Effector memory CD8-positive, alpha-beta T cell (primary cell): ENCODE data around the gene HOXB8.
A peak's percentile ranks its signal among the peaks of the same experiment; 100 is the strongest.

Experiments used
- ATAC-seq: fragments of 150-1000 bp; cut with Tn5 transposase; replicated peaks from 2 replicates; pipeline ENCODE4 v1.10.0; 2021; ENCODE audit warnings: mild to moderate bottlenecking, moderate library complexity
- DNase-seq, 3 experiments: peaks; one replicate each; pipeline ENCODE4 v3.0.0; 2021
- H3K27ac Mint-ChIP-seq, 2 donors: one replicate each; pipeline ENCODE4 v1.8.0; 2022; ENCODE audit warnings: mild to moderate bottlenecking in 2 of 2, mixed read lengths in 2 of 2, moderate library complexity in 2 of 2
- H3K27me3 Mint-ChIP-seq, 2 donors: one replicate each; pipeline ENCODE4 v1.8.0; 2022; ENCODE audit warnings: mixed read lengths in 2 of 2
- H3K36me3 Mint-ChIP-seq: one replicate; pipeline ENCODE4 v1.8.0; 2022; ENCODE audit warnings: mild to moderate bottlenecking, moderate library complexity, mixed read lengths; ENCODE audit not compliant: insufficient read depth
- H3K4me1 Mint-ChIP-seq, 2 donors: one replicate each; pipeline ENCODE4 v1.8.0; 2022; ENCODE audit warnings: low read depth in 2 of 2, mixed read lengths in 2 of 2
- H3K4me3 Mint-ChIP-seq, 2 donors: one replicate each; pipeline ENCODE4 v1.8.0; 2022; ENCODE audit warnings: mild to moderate bottlenecking in 2 of 2, mixed read lengths in 2 of 2, moderate library complexity in 2 of 2
- H3K9me3 Mint-ChIP-seq, 2 donors: one replicate each; pipeline ENCODE4 v1.8.0; 2022; ENCODE audit warnings: mixed read lengths in 2 of 2

Gene HOXB8

DNA sequence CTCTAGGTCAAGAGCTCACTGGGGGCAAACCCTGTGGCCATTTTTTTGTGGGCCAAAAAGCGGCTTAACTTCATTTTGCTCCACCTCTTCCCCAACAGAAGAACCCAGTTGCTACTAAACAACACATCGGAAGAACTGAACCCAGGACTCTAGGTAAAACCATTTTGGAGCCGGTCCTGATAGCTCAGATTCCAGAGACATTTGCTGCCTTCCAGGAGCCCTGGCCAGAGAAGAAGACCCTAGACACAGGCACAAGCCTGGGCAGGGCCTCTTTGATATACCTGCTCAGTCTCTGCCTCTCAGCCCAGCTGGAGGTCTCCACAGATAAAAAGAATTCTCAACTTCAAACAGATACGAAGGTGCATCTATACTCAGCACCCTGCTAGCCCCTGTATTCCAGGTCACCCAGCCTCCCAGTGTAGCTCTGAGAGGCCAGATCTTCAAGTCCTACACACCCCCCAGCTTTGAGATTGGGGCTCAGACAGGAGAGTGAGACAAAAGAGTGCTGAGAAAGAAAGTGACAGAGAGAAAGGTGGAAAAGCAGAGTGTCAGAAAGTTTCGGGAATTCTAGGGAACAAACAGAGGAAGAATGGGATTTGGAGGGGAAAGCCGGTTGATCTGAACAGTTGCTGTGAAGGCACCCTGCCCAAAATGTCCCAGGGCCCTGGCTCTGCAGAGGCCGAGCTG lies 17.6 kb upstream of the HOXB8 start:
- no peak for ATAC-seq
- Mint-ChIP-seq H3K9me3 (no peaks in the 10 kb centered on the region), H3K4me1 (peaks cover 5 to 6% of the 10 kb centered on the region in 2 donors), H3K27me3 (peaks cover 80 to 100% of the 10 kb centered on the region in 2 donors), H3K27ac (no peak overlapping the region), H3K36me3 (peaks cover 8% of the 10 kb centered on the region), H3K4me3 (peak overlapping the region in 1 of 2 donors; percentile 37)
- no peak for DNase-seq

DNA sequence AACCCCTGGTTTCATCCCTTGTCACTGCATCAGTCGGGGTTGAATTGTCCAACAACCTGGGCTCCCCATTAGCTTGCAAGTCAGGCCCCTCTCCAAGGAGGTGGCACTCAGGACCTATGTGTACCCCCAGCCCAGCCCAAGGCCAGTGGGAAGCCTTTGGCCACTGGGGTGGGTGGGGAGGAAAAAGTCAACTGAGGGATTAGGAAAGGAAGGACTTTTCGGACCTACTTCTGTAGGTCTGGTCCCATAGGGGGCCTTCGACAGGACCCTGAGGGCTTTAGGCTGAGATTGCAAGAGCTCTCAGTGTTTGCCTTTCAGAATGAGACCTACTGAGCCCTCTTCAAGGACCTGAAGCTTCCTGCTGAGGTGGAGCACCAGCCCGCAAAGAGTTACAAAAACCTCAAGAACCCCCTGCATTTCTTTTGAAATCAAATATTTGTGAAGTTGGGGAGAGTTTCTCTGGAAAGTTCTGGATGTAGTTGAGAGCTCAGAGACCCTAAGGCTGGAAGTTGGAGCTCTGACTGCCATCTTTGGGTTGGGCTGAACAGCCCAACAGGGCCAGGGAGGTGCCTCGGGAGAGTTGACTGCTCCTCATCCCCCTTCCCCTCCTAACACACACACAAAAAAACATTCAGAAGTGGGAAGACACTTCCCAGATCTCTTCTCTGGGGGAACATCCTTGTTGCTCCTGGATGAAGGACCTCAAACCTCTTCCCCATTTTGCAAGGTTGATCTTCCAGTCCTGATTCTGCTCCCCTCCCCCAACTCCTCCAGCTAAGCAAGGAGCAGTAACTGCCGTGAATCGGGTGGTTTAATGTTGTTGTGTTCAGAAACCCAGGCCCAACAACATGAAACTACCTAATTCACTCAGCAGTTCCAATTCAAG lies 16.8 kb upstream of the HOXB8 start:
- peaks cover 8% of the 10 kb centered on the region for H3K36me3 Mint-ChIP-seq
- no peak for DNase-seq
- H3K4me1 Mint-ChIP-seq = peaks cover 6% of the 10 kb centered on the region in 2 donors
- H3K4me3 Mint-ChIP-seq = no peak overlapping the region
- H3K9me3 Mint-ChIP-seq = no peaks in the 10 kb centered on the region
- H3K27me3 Mint-ChIP-seq = peaks cover 80 to 100% of the 10 kb centered on the region in 2 donors
- H3K27ac Mint-ChIP-seq = no peak overlapping the region
- ATAC-seq = no peak

DNA sequence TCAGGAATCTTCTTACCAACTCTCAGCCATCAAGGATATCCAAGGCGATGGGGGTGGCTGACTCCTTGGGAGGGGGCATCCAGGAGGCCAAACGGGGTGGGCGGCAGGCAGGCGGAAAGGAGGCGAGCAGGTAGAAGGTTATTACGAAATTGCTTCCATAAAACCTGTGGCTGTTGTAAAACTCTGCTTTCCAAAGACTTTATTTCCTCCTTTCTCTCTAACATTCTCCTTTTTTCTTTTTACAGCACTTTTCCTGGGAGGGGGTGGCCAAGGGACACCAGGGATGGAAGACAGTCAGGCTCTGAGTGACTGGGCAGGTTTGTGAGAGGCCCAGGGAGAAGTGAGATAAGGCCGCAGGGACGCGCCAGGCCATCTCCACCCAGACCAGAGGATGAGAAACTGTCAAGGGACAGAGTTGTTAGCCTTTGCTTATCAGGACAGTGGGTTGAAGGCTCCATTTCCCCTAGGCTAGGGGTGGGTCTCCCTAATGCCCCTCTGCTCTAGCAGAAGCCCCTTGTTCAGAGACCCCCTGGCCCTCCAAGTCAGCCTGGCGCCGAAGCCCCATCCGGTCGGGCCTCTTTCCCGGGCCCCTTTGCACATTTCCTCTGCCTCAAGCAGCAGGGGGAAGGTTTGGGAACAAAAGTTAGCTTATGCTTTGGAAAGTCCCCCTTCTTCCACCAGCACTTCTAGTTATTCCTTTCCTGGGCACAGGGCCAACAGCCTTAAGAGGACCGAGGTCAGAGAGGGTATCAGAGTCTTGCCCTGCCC lies 16.0 kb upstream of the HOXB8 start:
- peaks cover 84 to 100% of the 10 kb centered on the region in 2 donors for H3K27me3 Mint-ChIP-seq
- DNase-seq (no peak), ATAC-seq (no peak)
- H3K9me3 Mint-ChIP-seq = no peaks in the 10 kb centered on the region
- no peak overlapping the region for H3K27ac Mint-ChIP-seq
- peaks cover 8% of the 10 kb centered on the region for H3K36me3 Mint-ChIP-seq
- H3K4me1 Mint-ChIP-seq = peaks cover 6 to 10% of the 10 kb centered on the region in 2 donors
- H3K4me3 Mint-ChIP-seq = no peak overlapping the region

DNA sequence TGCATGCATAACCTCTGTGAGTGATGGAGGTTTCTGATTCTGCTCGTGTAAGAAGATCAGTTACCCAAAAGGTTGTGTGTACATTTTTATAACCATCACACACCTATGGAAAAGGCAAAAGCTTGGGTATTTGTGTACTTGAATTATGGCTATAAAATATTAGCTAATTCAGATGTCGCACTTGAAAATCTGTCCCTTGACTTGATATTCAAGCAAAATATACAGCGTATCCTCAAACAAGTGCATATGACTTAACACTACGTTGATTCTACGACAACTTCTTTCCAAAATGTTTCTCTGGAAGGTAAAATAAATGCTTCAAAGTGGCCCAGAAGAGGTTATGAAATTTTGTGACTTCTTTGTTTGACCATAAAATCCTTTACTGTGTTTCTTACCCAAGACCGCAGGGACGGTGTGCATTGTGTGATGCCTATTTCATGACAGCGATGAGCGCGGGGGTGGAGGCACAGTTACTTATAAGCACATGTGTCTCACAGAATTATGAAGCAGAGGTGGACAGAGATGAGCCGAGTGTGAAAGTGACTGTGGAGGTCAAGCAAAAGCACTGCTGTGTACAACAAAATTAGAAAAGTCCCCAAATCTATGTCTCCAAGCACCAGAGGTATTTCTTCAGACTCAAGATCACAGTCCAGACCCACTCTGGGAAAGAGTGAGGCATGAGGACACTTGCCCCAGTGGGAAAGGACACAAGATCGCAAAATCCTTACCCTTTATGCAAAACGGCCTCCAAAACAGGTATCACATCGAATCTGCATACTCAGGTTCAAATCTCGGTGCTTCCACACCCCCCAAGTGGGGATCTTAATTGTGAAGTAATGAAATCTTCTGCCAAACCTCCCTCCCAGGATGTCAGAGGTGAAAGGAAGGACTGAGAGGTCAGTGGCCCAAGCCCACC lies 15.2 kb upstream of the HOXB8 start:
- Mint-ChIP-seq H3K4me3 (no peak overlapping the region), H3K27me3 (peaks cover 83 to 100% of the 10 kb centered on the region in 2 donors), H3K4me1 (peaks cover 10 to 16% of the 10 kb centered on the region in 2 donors), H3K27ac (no peak overlapping the region), H3K9me3 (no peaks in the 10 kb centered on the region), H3K36me3 (peaks cover 10% of the 10 kb centered on the region)
- ATAC-seq = no peak
- DNase-seq = no peak

DNA sequence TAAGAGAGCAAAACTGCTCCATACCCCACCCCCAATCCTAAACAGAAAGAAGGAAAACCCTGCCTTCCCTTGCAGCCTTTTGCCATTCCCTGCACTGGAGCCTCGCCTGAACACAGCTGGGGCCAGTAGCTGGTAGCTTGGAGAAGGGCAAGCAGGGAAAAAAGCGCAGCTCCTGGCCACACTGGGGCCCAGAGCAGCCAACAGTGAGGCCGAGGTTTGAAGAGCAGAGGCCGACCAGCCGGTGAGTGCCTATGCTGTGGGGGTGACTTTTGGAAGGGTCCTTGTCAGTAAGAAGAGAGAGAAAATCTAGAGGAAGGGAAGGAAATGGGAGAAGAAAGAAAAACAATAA lies 14.3 kb upstream of the HOXB8 start:
- Mint-ChIP-seq H3K27ac (no peak overlapping the region), H3K4me3 (no peak overlapping the region), H3K36me3 (peaks cover 7% of the 10 kb centered on the region), H3K27me3 (peaks cover 76 to 99% of the 10 kb centered on the region in 2 donors), H3K9me3 (no peaks in the 10 kb centered on the region), H3K4me1 (peaks cover 10 to 16% of the 10 kb centered on the region in 2 donors)
- DNase-seq = no peak
- no peak for ATAC-seq

DNA sequence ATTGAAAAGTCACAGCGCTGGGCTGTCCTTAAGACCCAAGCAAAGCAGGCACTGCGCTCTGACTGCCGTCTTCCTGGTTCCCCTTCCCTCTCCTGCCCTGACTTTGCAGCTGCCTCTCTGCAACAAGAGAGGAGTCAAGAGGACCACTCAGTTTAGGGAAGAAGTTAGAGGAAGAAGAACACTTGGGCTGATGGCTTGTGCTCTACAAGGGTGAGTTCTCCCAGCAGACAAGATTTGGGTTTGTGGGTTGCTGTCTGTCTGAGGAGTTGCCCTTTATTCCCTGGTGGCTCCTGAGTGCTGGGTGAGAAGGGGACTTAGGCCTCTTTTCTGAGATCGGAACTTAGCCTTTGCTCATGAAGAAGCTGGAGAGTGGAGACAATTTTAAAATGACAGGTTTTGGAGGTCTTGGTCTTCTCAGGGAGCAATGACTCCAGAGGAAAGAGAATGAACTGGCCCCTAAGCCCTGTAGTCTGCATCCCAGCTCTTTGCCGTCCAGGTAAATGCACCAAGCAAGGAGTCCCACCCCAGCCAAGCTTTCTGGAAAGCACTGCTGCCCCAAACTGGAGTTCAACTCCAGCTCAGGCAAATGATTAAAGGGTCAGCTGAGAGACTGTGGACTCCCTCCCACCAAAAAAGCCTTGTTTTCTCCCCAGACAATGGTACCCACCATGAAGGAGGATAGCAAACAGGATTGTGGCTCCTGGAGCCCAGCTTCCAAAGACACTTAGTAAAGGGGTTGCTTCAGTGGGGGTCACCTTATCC lies 13.7 kb upstream of the HOXB8 start:
- ATAC-seq (no peak), DNase-seq (no peak)
- H3K4me1 Mint-ChIP-seq = peaks cover 10 to 16% of the 10 kb centered on the region in 2 donors
- H3K27ac Mint-ChIP-seq = no peak overlapping the region
- no peaks in the 10 kb centered on the region for H3K9me3 Mint-ChIP-seq
- peaks cover 77 to 99% of the 10 kb centered on the region in 2 donors for H3K27me3 Mint-ChIP-seq
- H3K4me3 Mint-ChIP-seq = no peak overlapping the region
- peaks cover 7% of the 10 kb centered on the region for H3K36me3 Mint-ChIP-seq

DNA sequence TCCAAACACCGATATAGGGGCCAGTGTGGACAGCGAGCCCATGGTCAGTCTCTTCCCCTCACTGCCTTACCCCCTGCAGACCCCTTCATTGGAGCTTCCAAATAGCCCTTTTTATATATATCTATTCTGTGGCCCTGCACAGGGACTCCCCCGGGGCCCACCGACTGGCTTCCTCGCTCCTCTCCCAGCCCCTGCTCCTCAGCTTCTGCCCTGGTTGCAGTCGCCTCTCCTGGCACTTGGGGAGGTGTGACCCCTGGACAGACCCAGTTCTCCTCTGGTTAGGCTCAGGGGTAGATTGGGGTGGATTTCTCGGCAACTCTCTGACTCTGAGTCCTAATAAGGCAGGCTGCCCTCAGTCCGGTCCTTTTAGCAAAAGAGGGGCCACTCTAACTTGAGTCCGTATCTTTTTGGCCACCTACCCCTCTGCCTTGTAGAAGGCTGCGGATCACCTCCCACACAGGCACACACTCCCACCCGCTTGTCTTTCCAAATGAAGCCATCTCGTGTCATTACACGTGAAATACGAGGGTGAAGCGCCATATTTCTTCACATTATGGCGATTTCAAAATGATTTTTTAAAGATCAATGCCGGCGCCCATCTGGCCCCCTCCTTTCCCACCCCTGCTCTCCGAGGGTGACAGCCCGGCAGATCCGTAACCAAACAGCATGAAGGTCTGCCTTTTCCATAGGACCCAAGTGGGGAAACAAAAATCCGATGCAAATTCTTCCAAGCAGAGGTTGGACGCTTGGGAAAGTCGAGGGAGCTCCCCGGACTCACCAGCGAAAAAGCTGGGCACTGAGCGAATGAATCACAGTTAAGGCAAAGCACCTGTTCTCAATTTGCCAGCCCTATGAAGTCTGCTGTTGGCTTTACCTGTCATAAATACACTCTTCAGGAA lies 12.8 kb upstream of the HOXB8 start:
- ATAC-seq (no peak), DNase-seq (no peak)
- no peaks in the 10 kb centered on the region for H3K9me3 Mint-ChIP-seq
- H3K27me3 Mint-ChIP-seq = peaks cover 84 to 99% of the 10 kb centered on the region in 2 donors
- peak overlapping the region; percentile 17 to 88 for H3K4me3 Mint-ChIP-seq
- H3K36me3 Mint-ChIP-seq = peaks cover 6% of the 10 kb centered on the region
- peaks cover 10 to 16% of the 10 kb centered on the region in 2 donors for H3K4me1 Mint-ChIP-seq
- H3K27ac Mint-ChIP-seq = no peak overlapping the region

DNA sequence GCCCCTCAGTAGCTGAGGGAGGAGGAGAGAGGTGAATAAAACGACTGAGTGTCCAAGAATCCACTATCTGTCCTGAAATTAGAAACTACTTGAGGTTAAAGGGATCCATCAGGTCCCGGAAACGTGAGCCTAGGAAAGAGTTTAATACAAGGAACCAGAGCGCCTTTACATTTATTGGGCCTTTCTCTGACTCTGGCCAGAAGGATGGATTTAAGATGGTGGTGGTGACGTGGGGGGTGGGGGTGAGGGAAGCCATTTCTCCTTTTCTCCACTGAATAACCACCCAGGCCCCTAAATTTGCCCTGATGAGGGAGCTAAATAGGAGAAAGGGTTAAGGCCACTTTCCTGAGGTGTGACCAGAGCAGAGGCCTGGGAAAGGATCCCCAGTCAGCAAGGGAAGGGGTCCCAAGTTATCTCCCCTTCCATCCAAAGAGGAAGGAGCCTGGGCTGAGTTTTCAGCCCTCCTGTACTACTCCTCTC lies 12.1 kb upstream of the HOXB8 start:
- H3K9me3 Mint-ChIP-seq = no peaks in the 10 kb centered on the region
- no peak for ATAC-seq
- peaks cover 5% of the 10 kb centered on the region for H3K36me3 Mint-ChIP-seq
- DNase-seq = no peak
- H3K4me3 Mint-ChIP-seq = peak overlapping the region; percentile 78 to 88
- peaks cover 10 to 16% of the 10 kb centered on the region in 2 donors for H3K4me1 Mint-ChIP-seq
- H3K27ac Mint-ChIP-seq = peak overlapping the region in 1 of 2 donors; percentile 81
- H3K27me3 Mint-ChIP-seq = peaks cover 84 to 99% of the 10 kb centered on the region in 2 donors

DNA sequence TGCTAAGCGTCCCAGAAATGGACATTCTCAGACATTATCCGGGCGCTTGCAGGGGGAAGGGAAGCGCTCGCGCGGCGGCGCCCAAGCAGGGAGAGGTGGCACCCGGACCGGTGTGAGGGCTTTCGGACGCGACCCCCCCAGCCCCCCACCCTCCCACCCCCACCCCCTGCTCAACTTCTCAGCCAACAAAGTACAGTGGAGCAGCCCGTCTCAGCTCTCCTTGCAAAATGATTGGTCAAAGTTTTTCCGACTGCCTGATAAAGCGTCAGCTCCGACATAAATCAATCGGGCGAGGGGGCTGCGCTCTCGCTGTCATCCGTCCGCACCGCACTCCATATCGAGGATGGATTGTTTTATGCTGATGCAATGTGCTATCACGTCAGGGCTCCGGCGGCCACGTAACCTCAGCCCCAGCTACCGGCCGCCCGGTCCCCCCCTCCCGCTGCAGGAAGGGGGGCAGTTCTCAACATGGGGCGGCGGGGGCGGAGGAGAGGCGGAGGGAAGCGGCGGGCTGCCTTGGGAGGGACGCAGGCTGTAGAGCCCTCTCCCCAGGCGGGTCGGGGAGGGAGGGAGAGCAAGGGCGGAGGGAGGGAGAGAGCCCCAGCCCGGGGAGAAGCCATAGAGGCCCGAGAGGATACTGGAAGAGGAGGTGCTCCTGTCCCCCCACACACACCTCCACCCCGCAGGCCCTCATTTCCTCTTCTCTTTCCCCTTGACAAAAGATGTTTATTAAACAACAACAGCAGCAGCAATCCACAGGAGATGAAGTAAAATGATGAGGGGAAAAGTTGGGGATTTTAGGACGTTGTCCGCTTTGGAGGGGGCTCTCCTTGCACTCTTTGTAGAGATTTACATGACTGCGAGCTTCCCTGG lies 11.4 kb upstream of the HOXB8 start, which contains the start of gene HOXB9:
TSS of gene HOXB9 (minus strand) at position 114 of the 873 bp plus-strand sequence. CDS start at position 25, 89 bp downstream.
- DNase-seq (peak in 2 of 3 experiments; percentile 39 to 50), ATAC-seq (peak; percentile 70)
- H3K9me3 Mint-ChIP-seq = no peaks in the 10 kb centered on the region
- H3K36me3 Mint-ChIP-seq = peaks cover 5% of the 10 kb centered on the region
- H3K4me3 Mint-ChIP-seq = peak within 1 kb of the TSS; percentile 78 to 88
- peaks cover 91 to 99% of the 10 kb centered on the region in 2 donors for H3K27me3 Mint-ChIP-seq
- peak within 1 kb of the TSS; percentile 57 to 81 for H3K27ac Mint-ChIP-seq
- peaks cover 10 to 16% of the 10 kb centered on the region in 2 donors for H3K4me1 Mint-ChIP-seq

DNA sequence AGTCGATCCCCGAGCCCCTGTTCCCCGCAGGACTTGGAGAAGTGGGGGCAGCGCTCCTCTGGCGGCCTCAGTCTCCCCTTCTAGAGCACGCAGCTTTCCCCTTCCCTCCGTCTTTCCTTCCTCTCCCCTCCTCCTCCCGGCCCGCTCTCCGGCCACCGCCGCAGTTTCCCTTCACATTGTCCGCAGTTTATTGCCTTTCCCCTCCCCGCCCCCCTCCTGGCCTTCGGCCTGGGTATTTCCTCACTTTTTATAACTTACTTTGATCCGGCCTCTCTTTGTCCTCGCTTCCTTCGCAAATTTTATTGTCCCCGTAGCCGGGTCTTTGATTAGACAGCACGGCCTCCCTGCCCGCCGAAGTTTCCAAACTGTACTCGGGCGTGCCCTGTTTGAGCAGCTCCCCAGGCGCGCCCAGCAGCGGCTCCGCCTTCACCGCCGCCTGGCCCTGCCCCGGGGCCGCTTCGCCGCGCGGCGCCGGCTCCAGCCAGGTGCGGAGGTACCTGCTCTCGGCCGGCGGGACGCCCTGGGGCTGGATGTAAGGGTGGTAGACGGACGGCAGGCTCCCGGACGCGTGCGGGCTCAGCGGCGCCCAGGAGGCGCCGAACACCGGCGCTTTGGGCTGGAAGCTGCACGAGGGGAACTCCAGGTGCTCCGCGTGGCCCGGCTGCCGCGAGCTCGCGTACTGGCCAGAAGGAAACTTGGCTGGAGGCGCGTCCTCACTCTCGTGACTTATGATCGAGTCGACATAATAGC lies 10.6 kb upstream of the HOXB8 start:
- peak overlapping the region; percentile 78 to 88 for H3K4me3 Mint-ChIP-seq
- H3K27me3 Mint-ChIP-seq = peaks cover 91 to 99% of the 10 kb centered on the region in 2 donors
- H3K27ac Mint-ChIP-seq = peak overlapping the region; percentile 57 to 81
- peaks cover 5% of the 10 kb centered on the region for H3K36me3 Mint-ChIP-seq
- peak; percentile 69 for ATAC-seq
- H3K9me3 Mint-ChIP-seq = no peaks in the 10 kb centered on the region
- DNase-seq = peak in 1 of 3 experiments; percentile 38
- peaks cover 10 to 16% of the 10 kb centered on the region in 2 donors for H3K4me1 Mint-ChIP-seq
